Epithelial cell of esophagus (primary cell): Measurements from ENCODE around the gene SH2D2A.

ENCODE experiments used
- DNase-seq: peaks from one replicate; pipeline ENCODE4 v3.0.0; 2010; ENCODE audit warnings: low read depth
- H3K4me3 ChIP-seq: 2 replicates; pipeline ENCODE4 v1.5.1; 2011; ENCODE audit warnings: mild to moderate bottlenecking, low read length, control low read depth
- CTCF ChIP-seq: IDR thresholded peaks from 2 replicates; pipeline ENCODE4 v1.5.1; 2011; ENCODE audit warnings: low read depth, mild to moderate bottlenecking, low read length, control low read depth, inconsistent platforms; ENCODE audit not compliant: insufficient read depth; ENCODE audit errors: missing control alignments

SH2D2A gene

DNA sequence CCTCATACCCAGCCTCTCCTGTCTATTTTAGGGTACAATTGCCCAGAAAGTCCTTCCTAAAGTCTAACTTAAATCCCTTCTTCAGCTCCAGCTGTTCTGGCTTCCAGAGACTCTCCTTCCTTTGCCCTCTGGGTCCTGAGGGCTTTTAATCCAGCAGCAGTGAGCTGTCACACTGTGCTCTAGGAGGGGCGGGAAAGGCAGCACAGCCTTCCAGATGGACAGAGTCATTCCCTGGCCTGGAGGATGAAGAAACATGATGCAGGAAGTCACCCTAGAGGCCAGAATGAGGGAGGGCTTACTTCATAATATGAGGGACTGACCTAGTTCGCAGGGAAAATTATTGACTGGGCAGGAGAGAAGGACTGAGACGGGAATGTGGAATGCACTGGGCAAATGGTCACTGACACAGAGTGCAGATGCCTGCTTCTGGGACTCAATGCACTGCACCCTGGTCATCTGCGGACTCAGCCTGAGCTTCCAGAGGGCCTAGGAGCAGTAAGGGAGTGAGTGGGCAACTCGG lies 1.3 kb downstream of the SH2D2A start:
- TF ChIP-seq CTCF = no peak
- DNase-seq = peak; percentile 60
- H3K4me3 ChIP-seq = no peak overlapping the region

GRCh38 chr1:156814571-156815260 lies 1.9 kb downstream of the SH2D2A start:
- no peak overlapping the region for H3K4me3 ChIP-seq
- TF ChIP-seq CTCF = no peak
- DNase-seq = peak; percentile 51

- DNase-seq = peak; percentile 55
- peak overlapping the region; percentile 42 for H3K4me3 ChIP-seq
- TF ChIP-seq CTCF = peak; percentile 48
Measured at GRCh38 chr1:156813750-156814570, 2.7 kb downstream of the SH2D2A start.

GRCh38 chr1:156813298-156813697 lies 3.4 kb downstream of the SH2D2A start:
- no peak for DNase-seq
- H3K4me3 ChIP-seq = peak overlapping the region; percentile 42
- TF ChIP-seq CTCF = no peak

DNA sequence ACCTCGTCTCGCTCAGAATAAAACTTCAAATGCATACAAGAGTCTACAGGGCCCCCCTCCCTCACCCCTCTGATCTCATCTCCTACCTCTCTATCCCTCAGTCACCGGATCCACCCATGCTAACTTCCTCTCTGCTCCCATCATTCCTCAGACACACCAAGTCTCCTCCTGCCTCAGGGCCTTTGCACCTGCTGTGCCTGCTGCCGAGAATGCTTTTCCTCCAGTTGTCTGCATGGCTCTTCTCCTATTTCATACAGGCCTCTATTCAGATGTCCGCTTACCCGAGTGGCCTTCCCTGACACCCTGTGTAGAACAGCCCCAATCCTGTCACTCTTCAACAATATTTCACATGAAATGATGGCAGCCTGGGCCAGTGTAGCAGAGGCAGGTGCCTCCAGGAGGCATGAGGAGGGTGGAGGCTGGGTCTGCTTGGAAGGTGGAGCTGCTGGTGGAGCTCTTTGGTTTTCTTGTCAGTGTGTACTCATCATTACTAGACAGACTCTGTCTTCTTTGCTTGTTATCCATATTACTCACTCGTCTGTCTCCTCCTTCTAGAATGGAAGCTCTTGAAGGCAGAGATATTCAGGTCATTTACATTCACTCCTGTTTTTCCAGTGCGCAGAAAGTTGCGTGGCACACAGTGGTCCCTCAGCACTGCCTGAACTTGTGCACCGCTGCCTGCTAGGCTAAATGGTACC lies 4.2 kb downstream of the SH2D2A start:
- DNase-seq = peak; percentile 68
- no peak overlapping the region for H3K4me3 ChIP-seq
- no peak for TF ChIP-seq CTCF

- no peak overlapping the region for H3K4me3 ChIP-seq
- no peak for TF ChIP-seq CTCF
- DNase-seq = no peak
Measured at GRCh38 chr1:156811168-156811567, 5.5 kb downstream of the SH2D2A start.
